ENCODE results near the gene SLC2A3.
"Not testable (repeated sequence)": the region's sequence is repeated elsewhere in the genome, so short reads cannot be mapped to it uniquely, and the experiment has no call there.

Gene SLC2A3

GRCh38 chr12:7892186-7892980 is 43.6 kb downstream of the SLC2A3 start:
- in situ Hi-C loops (cut with MboI; ENCODE audit: low pct_unique_long_range_greater_than_20kb, low sequenced_read_pairs, unreplicated experiment), result no loop called here
- no peak for DNase-seq (ENCODE audit: low spot score)
- TF ChIP-seq CTCF (IDR thresholded peaks at IDR 0.05; ENCODE audit: extremely low read depth, insufficient read depth, missing control alignments), result no peak

DNA sequence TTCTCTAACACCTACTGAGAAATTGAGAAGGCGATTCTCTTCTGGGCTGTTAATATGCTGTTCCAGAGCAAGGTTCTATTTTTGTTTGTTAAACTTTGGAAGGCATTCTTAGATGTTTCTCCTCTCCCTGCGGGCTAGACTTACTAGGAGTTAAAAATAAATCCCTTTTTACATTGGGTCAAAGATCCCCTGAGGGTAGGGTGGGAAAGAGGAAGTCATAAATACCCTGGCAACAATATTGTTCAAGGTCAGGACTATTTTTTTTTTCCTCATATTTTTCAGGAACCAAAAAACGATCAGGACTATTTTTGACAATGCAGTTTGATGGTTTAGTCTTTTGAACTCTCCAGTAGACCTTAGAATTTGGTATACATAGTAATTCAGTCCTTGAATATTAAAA is 51.3 kb downstream of the SLC2A3 start:
- DNase-seq (ENCODE audit: low spot score), result no peak
- no peak for TF ChIP-seq CTCF (IDR thresholded peaks at IDR 0.05; ENCODE audit: extremely low read depth, insufficient read depth, missing control alignments)
- in situ Hi-C loops (cut with MboI; ENCODE audit: low pct_unique_long_range_greater_than_20kb, low sequenced_read_pairs, unreplicated experiment), result no loop called here

GRCh38 chr12:7881736-7882120 is 54.3 kb downstream of the SLC2A3 start:
- DNase-seq (ENCODE audit: low spot score); in situ Hi-C loops (cut with MboI; ENCODE audit: low pct_unique_long_range_greater_than_20kb, low sequenced_read_pairs, unreplicated experiment): not testable (repeated sequence)

DNA sequence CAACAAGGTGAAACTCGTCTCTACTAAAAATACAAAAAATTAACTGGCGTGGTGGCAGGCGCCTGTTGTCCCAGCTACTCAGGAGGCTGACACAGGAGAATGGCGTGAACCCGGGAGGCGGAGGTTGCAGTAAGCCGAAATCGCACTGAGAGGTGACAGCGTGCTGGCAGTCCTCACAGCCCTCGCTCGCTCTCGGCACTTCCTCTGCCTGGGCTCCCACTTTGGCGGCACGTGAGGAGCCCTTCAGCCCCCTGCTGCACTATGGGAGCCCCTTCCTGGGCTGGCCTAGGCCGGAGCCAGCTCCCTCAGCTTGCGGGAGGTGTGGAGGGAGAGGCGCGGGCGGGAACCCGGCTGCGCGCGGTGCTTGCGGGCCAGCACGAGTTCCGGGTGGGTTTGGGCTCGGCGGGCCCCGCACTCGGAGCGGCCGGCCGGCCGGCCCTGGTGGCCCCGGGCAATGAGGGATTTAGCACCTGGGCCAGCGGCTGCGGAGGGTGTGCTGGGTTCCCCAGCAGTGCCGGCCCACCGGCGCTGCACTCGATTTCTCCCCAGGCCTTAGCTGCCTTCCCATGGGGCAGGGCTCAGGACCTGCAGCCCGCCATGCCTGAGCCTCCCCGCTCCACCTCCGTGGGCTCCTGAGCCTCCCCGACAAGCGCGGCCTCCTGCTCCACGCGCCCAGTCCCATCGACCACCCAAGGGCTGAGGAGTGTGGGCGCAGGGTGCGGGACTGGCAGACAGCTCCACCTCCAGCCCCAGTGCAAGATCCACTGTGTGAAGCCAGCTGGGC is 54.8 kb downstream of the SLC2A3 start:
- in situ Hi-C loops (cut with MboI; ENCODE audit: low pct_unique_long_range_greater_than_20kb, low sequenced_read_pairs, unreplicated experiment); DNase-seq (ENCODE audit: low spot score): not testable (repeated sequence)

DNA sequence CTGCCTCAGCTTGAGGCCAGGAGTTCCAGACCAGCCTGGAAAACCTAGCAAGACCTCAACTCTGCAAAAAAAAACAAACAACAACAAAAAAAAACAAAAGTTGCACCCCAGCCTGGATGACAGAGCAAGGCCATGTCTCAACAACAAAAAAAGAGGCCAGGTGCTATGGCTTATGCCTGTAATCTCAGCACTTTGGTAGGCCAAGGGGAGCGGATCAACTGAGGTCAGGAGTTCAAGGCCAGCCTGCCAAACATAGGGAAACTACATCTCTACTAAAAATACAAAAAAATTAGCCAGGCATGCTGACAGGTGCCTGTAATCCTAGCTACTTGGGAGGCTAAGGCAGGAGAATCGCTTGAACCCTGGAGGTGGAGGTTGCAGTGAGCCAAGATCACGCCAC is 56.7 kb downstream of the SLC2A3 start:
- in situ Hi-C loops (cut with MboI; ENCODE audit: low pct_unique_long_range_greater_than_20kb, low sequenced_read_pairs, unreplicated experiment), result no loop called here
- no peak for DNase-seq (ENCODE audit: low spot score)
- TF ChIP-seq CTCF (IDR thresholded peaks at IDR 0.05; ENCODE audit: extremely low read depth, insufficient read depth, missing control alignments), result no peak

DNA sequence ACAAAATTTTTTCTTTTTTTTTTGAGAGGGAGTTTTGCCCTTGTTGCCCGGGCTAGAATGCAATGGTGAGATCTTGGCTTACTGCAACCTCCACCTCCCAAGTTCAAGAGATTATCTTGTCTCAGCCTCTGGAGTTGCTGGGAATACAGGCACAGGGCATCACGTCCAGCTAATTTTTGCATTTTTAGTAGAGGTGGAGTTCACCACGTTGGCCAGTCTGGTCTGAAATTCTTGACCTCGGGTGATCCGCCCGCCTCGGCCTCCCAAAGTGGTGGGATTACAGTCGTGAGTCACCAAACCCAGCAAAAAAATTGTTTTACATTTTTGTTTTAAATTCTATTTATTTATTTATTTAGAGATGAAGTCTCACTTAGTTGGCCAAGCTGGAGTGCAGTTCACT is 58.6 kb downstream of the SLC2A3 start:
- TF ChIP-seq CTCF (IDR thresholded peaks at IDR 0.05; ENCODE audit: extremely low read depth, insufficient read depth, missing control alignments), result no peak
- in situ Hi-C loops (cut with MboI; ENCODE audit: low pct_unique_long_range_greater_than_20kb, low sequenced_read_pairs, unreplicated experiment), result no loop called here
- no peak for DNase-seq (ENCODE audit: low spot score)

- in situ Hi-C loops (cut with MboI; ENCODE audit: low pct_unique_long_range_greater_than_20kb, low sequenced_read_pairs, unreplicated experiment), result no loop called here
- no peak for DNase-seq (ENCODE audit: low spot score)
- TF ChIP-seq CTCF (IDR thresholded peaks at IDR 0.05; ENCODE audit: extremely low read depth, insufficient read depth, missing control alignments), result no peak
These were observed 63.2 kb downstream of the SLC2A3 start, which contains the start of gene SLC2A14 for GRCh38 chr12:7872566-7873319. TSS of gene SLC2A14 (minus strand) at chr12:7872915. CDS start at chr12:7869880, 3,035 bp downstream.
